B cell (primary cell): Measurements from ENCODE around the gene STX1A. TPM values are rescaled to one million over a fixed set of nuclear protein-coding genes. Genes with fewer than 3 reads are reported as not detected.

ENCODE experiments used
- ATAC-seq: fragments of 200-7000 bp; cut with Tn5 transposase; one replicate; pipeline ENCODE4 v1.10.0; 2021; ENCODE audit warnings: low read depth, mild to moderate bottlenecking, moderate number of reproducible peaks, moderate library complexity
- CTCF ChIA-PET: fragments of 350-600 bp; sonication (Branson Sonifier 250); formaldehyde crosslinking; loops from one replicate; lab custom pipeline; 2021; ENCODE audit warnings: antibody characterized with exemption, inconsistent platforms; lab: Charles Lee
- POLR2A ChIA-PET: fragments of 350-600 bp; sonication (Branson Sonifier 250); formaldehyde crosslinking; loops from one replicate; lab custom pipeline; 2021; ENCODE audit warnings: antibody characterized with exemption; lab: Charles Lee
- DNase-seq: peaks from one replicate; pipeline ENCODE4 v3.0.0; 2013
- H2AFZ ChIP-seq: 2 replicates; pipeline ENCODE4 v1.6.1; 2012; ENCODE audit warnings: mild to moderate bottlenecking, low read depth, low read length; ENCODE audit not compliant: insufficient read depth, poor library complexity, severe bottlenecking
- H3K27ac ChIP-seq, 2 donors: 1 replicate in 1 of 2; 2 replicates in 1 of 2; pipeline ENCODE4 v1.5.1; 2012 to 2013; ENCODE audit warnings: low read length in 2 of 2, mild to moderate bottlenecking in 2 of 2, moderate library complexity in 1 of 2
- H3K27me3 ChIP-seq, 4 experiments: fragments of 200-600 bp in 1 of 4; sonication (generic) in 1 of 4; replicated peaks in 1 of 4; 1 replicate in 2 of 4; 2 replicates in 2 of 4; pipeline versions ENCODE4 v1.6.1 to v1.7.0; 2013 to 2016; ENCODE audit warnings: low read length in 3 of 4, mild to moderate bottlenecking in 2 of 4, mixed read lengths in 1 of 4, moderate library complexity in 1 of 4; ENCODE audit not compliant: insufficient read depth in 4 of 4, control insufficient read depth in 3 of 4; ENCODE audit errors: control extremely low read depth in 1 of 4
- H3K36me3 ChIP-seq, 2 experiments: replicated peaks in 1 of 2; 1 replicate in 1 of 2; 2 replicates in 1 of 2; pipeline versions ENCODE4 v1.6.1 to v1.7.1; 2013; ENCODE audit warnings: low read length in 1 of 2; ENCODE audit not compliant: insufficient read depth in 2 of 2, control insufficient read depth in 1 of 2; ENCODE audit errors: control extremely low read depth in 1 of 2, extremely low read depth in 1 of 2
- H3K4me1 ChIP-seq, 2 donors: fragments of 200-600 bp in 1 of 2; sonication (generic) in 1 of 2; 1 replicate in 1 of 2; 2 replicates in 1 of 2; pipeline versions ENCODE4 v1.5.1 to v1.6.1; 2013 to 2017; ENCODE audit warnings: low read length in 2 of 2; ENCODE audit not compliant: control insufficient read depth in 2 of 2, insufficient read depth in 2 of 2
- H3K4me2 ChIP-seq: replicated peaks from 2 replicates; pipeline ENCODE3; 2012; ENCODE audit warnings: mild to moderate bottlenecking, low read depth, low read length; ENCODE audit not compliant: poor library complexity, severe bottlenecking
- H3K4me3 ChIP-seq, 5 experiments: fragments of 200-600 bp in 1 of 5; sonication (generic) in 1 of 5; 1 replicate in 3 of 5; 2 replicates in 2 of 5; pipeline versions ENCODE4 v1.5.1 to v1.7.0; 2011 to 2016; ENCODE audit warnings: low read length in 4 of 5, mild to moderate bottlenecking in 4 of 5, low read depth in 2 of 5, control low read depth in 1 of 5, moderate library complexity in 1 of 5; ENCODE audit not compliant: insufficient read depth in 1 of 5; ENCODE audit errors: control extremely low read depth in 1 of 5, extremely low read depth in 1 of 5
- H3K79me2 ChIP-seq: fragments of 200-600 bp; sonication (generic); one replicate; pipeline ENCODE4 v1.6.0; 2016; ENCODE audit warnings: low read length; ENCODE audit not compliant: control insufficient read depth, insufficient read depth
- H3K9ac ChIP-seq: fragments of 200-600 bp; sonication (generic); 2 replicates; pipeline ENCODE4 v1.6.1; 2017; ENCODE audit warnings: mild to moderate bottlenecking, low read length, moderate library complexity
- H3K9me3 ChIP-seq, 3 donors: one replicate each; pipeline versions ENCODE4 v1.6.1 to v1.7.1; 2013; ENCODE audit warnings: low read length in 2 of 3; ENCODE audit not compliant: control insufficient read depth in 2 of 3, insufficient read depth in 1 of 3; ENCODE audit errors: control extremely low read depth in 1 of 3
- H4K20me1 ChIP-seq: 2 replicates; pipeline ENCODE4 v1.6.0; 2012; ENCODE audit warnings: mild to moderate bottlenecking, low read length; ENCODE audit not compliant: insufficient read depth, control insufficient read depth, poor library complexity, severe bottlenecking
- H3K27ac Mint-ChIP-seq: one replicate; pipeline ENCODE4 v1.8.0; 2021; ENCODE audit warnings: mixed read lengths
- H3K27me3 Mint-ChIP-seq: one replicate; pipeline ENCODE4 v1.8.0; 2021; ENCODE audit warnings: mixed read lengths
- H3K4me1 Mint-ChIP-seq: one replicate; pipeline ENCODE4 v1.8.0; 2021; ENCODE audit warnings: mixed read lengths
- H3K4me3 Mint-ChIP-seq: one replicate; pipeline ENCODE4 v1.8.0; 2021; ENCODE audit warnings: mixed read lengths
- H3K9me3 Mint-ChIP-seq: one replicate; pipeline ENCODE4 v1.8.0; 2022; ENCODE audit warnings: mixed read lengths; ENCODE audit not compliant: insufficient read depth
- CTCF ChIP-seq: fragments of 200-600 bp; IDR thresholded peaks from one replicate; pipeline ENCODE4 v1.8.0; 2022; ENCODE audit warnings: antibody characterized with exemption, mild to moderate bottlenecking
- EZH2 ChIP-seq: IDR thresholded peaks from 2 replicates; pipeline ENCODE4 v1.6.1; 2012; ENCODE audit warnings: borderline replicate concordance, low read depth, mild to moderate bottlenecking, moderate library complexity, low read length; ENCODE audit not compliant: insufficient read depth, poor library complexity, severe bottlenecking
- WGBS: methylation state at CpG from one replicate; pipeline ENCODE4 v1.1.5; 2013; ENCODE audit warnings: missing lambda C conversion rate; ENCODE audit not compliant: insufficient coverage; 5-methylcytosine and 5-hydroxymethylcytosine counted together
- intact Hi-C: fragments of 100-400 bp; cut with micrococcal nuclease; formaldehyde crosslinking; loops from one replicate; pipeline ENCODE4 v1.10.0; 2022
- polyA minus RNA-seq: library from RNA; depleted of rRNA, polyadenylated mRNA; stranded (reverse); fragments of >200 nt; gene quantifications from 2 replicates; pipeline ENCODE4 v1.2.3, GENCODE V29; 2012
- polyA plus RNA-seq: library from polyadenylated mRNA; depleted of rRNA; stranded (reverse); fragments of >200 nt; gene quantifications from 2 replicates; pipeline ENCODE4 v1.2.3, GENCODE V29; 2012
- total RNA-seq, 2 donors: library from RNA; stranded (reverse); fragments of 120-200 nt in 1 of 2; gene quantifications; 1 replicate in 1 of 2; 2 replicates in 1 of 2; pipeline versions ENCODE4 v1.2.3 to v1.2.4, GENCODE V29; 2013 to 2022

STX1A gene
- total RNA-seq (3.0 and 3.1 TPM in 2 replicates), polyA plus RNA-seq (8.7 and 9.6 TPM in 2 replicates), polyA minus RNA-seq (1.5 and 3.9 TPM in 2 replicates)
- total RNA-seq (2013): 2.1 TPM

GRCh38 chr7:73718905-73719805, at the start of gene STX1A:
TSS of gene STX1A (minus strand) at chr7:73719669. CDS start at chr7:73719631, 38 bp downstream.
- H3K27me3 ChIP-seq: peaks cover 0 to 57% (median 25%) of the 10 kb centered on the region in 4 experiments
- 1% methylated on average over 80 of the region's 96 CpGs for WGBS
- no peak within 1 kb of the TSS for H3K27ac ChIP-seq
- peaks cover 20% of the 10 kb centered on the region for H3K4me1 Mint-ChIP-seq
- TF ChIP-seq EZH2 (no peak), CTCF (no peak)
- H3K27me3 Mint-ChIP-seq: peaks cover 27% of the 10 kb centered on the region
- H4K20me1 ChIP-seq: peaks cover 12% of the 10 kb centered on the region
- H2AFZ ChIP-seq: peak within 1 kb of the TSS; percentile 79
- intact Hi-C loops: loop anchor here (1.0 to 5.0 kb wide), 5 partner anchors 12 to 141 kb away; partner anchors contain the start of genes ABHD11, BUD23, DNAJC30 and TBL2
- peaks cover 25 to 31% of the 10 kb centered on the region in 2 donors for H3K4me1 ChIP-seq
- CTCF ChIA-PET: interaction anchor here (0.5 to 1.6 kb wide), 4 partner anchors 10 to 112 kb away, joined by 4 to 6 read pairs (median 5); partner anchors contain the start of gene ABHD11
- no peaks in the 10 kb centered on the region for H3K36me3 ChIP-seq
- DNase-seq (peak; percentile 82), ATAC-seq (peak; percentile 89)
- POLR2A ChIA-PET: interaction anchor here (0.9 kb wide), 1 partner anchor 124 kb away, joined by 5 read pairs; no protein-coding TSS in a partner anchor
- H3K9me3 ChIP-seq: peaks cover 0 to 11% (median 0%) of the 10 kb centered on the region in 3 donors
- peak within 1 kb of the TSS; percentile 37 for H3K27ac Mint-ChIP-seq
- H3K9me3 Mint-ChIP-seq: no peaks in the 10 kb centered on the region
- peak within 1 kb of the TSS; percentile 69 for H3K9ac ChIP-seq
- H3K4me3 ChIP-seq: peak within 1 kb of the TSS; percentile 15 to 70 (median 59)
- peak within 1 kb of the TSS; percentile 97 for H3K4me2 ChIP-seq
- H3K4me3 Mint-ChIP-seq: peak within 1 kb of the TSS; percentile 83
- H3K79me2 ChIP-seq: no peaks in the 10 kb centered on the region
